NT2/D1 (cell line): ENCODE data around the gene PBLD.

Experiments
- SUZ12 ChIP-seq: IDR thresholded peaks from 2 replicates; pipeline ENCODE4 v1.6.1; 2011; ENCODE audit not compliant: insufficient read length, insufficient read depth; ENCODE audit errors: extremely low read depth
- YY1 ChIP-seq: IDR thresholded peaks from 2 replicates; pipeline ENCODE4 v1.6.1; 2011; ENCODE audit not compliant: insufficient read length, insufficient read depth
- ZNF274 ChIP-seq: IDR thresholded peaks from 2 replicates; pipeline ENCODE4 v1.6.1; 2011; ENCODE audit warnings: mild to moderate bottlenecking, low read depth, low read length

GRCh38 chr10:68340358-68341080 is 7.8 kb upstream of the PBLD start:
- TF ChIP-seq ZNF274: no peak
- no peak for TF ChIP-seq YY1
- no peak for TF ChIP-seq SUZ12
